A204.1 (cell line): Measurements from ENCODE around the gene SLC22A23.

Experiments
- FAIRE-seq: peaks from 2 replicates; lab custom pipeline; 2012; peaks lifted over from hg19 to GRCh38; lab: Jason Lieb, UNC

The SLC22A23 gene

GRCh38 chr6:3421791-3422434, 34.9 kb downstream of the SLC22A23 start:
- FAIRE-seq = no peak

GRCh38 chr6:3421143-3421542, 35.7 kb downstream of the SLC22A23 start:
- FAIRE-seq = no peak

- FAIRE-seq = no peak
These were observed 37.1 kb downstream of the SLC22A23 start for GRCh38 chr6:3419624-3420272.

GRCh38 chr6:3418496-3419060, 38.3 kb downstream of the SLC22A23 start:
- FAIRE-seq = no peak

GRCh38 chr6:3417473-3417872, 39.4 kb downstream of the SLC22A23 start:
- FAIRE-seq = no peak

- FAIRE-seq = no peak
These were observed 41.4 kb downstream of the SLC22A23 start for GRCh38 chr6:3415490-3415889.

GRCh38 chr6:3415082-3415453, 41.8 kb downstream of the SLC22A23 start:
- FAIRE-seq = no peak

GRCh38 chr6:3414327-3415081, 42.3 kb downstream of the SLC22A23 start:
- FAIRE-seq = no peak

- no peak for FAIRE-seq
These were observed 43.3 kb downstream of the SLC22A23 start for GRCh38 chr6:3413592-3413991.

- no peak for FAIRE-seq
These were observed 43.9 kb downstream of the SLC22A23 start for GRCh38 chr6:3412779-3413500.

GRCh38 chr6:3411967-3412778, 44.7 kb downstream of the SLC22A23 start:
- FAIRE-seq = no peak

GRCh38 chr6:3410385-3411360, 46.2 kb downstream of the SLC22A23 start:
- no peak for FAIRE-seq

- no peak for FAIRE-seq
These were observed 47.0 kb downstream of the SLC22A23 start for GRCh38 chr6:3409699-3410384.

- FAIRE-seq = no peak
These were observed 48.2 kb downstream of the SLC22A23 start for GRCh38 chr6:3408665-3409064.

- FAIRE-seq = no peak
These were observed 49.0 kb downstream of the SLC22A23 start for GRCh38 chr6:3407840-3408239.

- FAIRE-seq = no peak
These were observed 49.7 kb downstream of the SLC22A23 start for GRCh38 chr6:3406891-3407809.

- FAIRE-seq = no peak
These were observed 50.5 kb downstream of the SLC22A23 start for GRCh38 chr6:3406362-3406821.

- FAIRE-seq = no peak
These were observed 51.2 kb downstream of the SLC22A23 start for GRCh38 chr6:3405679-3406078.

GRCh38 chr6:3405182-3405518, 51.7 kb downstream of the SLC22A23 start:
- no peak for FAIRE-seq
